ENCODE results near the gene JPT2.

DNA sequence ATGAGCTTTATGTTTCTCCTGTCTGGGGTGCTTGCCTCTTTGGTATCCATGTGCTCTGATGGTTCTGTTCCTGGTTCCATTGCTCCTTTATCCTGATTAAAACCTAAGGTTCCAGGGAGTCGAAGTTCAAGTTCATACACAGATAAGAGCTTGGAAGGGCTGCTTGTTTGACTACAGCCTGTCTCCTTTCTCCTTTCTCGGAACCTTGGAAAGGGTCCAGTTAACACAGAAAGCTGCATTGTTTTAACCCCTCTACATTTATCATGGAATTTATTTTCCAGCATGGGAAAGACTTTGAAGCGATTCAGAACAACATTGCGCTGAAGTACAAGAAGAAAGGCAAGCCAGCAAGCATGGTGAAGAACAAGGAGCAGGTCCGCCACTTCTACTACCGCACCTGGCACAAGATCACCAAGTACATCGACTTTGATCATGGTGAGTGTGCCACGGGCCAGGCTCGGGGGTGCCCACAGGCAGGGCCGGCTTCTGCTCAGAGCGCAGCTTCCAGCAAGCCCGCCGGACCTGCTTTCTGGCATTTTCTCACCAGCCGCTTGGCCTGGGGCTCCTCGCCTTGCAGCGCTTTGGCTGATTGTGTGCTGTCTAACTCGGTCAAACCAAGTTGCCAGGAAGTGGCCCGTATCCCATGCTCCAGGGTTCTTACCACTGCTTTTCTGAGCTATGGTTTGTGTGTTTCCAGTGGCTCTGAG, 46.0 kb upstream of the JPT2 start:
- TF ChIP-seq CTCF (IDR thresholded peaks at IDR 0.05) (no peak), POLR2A (IDR thresholded peaks at IDR 0.05) (no peak)
